OCI-LY3 (cell line): Measurements from ENCODE around the gene KDM5C.

Experiments
- H2AFZ ChIP-seq: fragments of 200-600, 300-600 bp; shearing (Covaris generic); 2 replicates; pipeline ENCODE4 v1.6.0; 2014; ENCODE audit warnings: antibody characterized with exemption, low read depth, low read length
- H3K27ac ChIP-seq: fragments of 200-600, 300-600 bp; sonication (generic); 2 replicates; pipeline ENCODE4 v1.5.1; 2014; ENCODE audit warnings: mild to moderate bottlenecking, low read length, moderate library complexity, mixed read lengths
- H3K27me3 ChIP-seq: fragments of 200-600, 300-600 bp; sonication (generic); 2 replicates; pipeline ENCODE4 v1.6.1; 2014; ENCODE audit warnings: low read depth, low read length, mixed read lengths
- H3K36me3 ChIP-seq: fragments of 200-600, 300-600 bp; sonication (generic); replicated peaks from 2 replicates; pipeline ENCODE3; 2014; ENCODE audit warnings: low read depth, low read length, mixed read lengths
- H3K4me1 ChIP-seq: fragments of 300-600, 200-600 bp; sonication (generic); 2 replicates; pipeline ENCODE4 v1.6.1; 2014; ENCODE audit warnings: low read length, mixed read lengths
- H3K4me2 ChIP-seq: fragments of 200-600, 300-600 bp; sonication (generic); 2 replicates; pipeline ENCODE4 v1.6.1; 2014; ENCODE audit warnings: low read length, mixed read lengths
- H3K4me3 ChIP-seq: fragments of 300-600, 200-600 bp; sonication (generic); 2 replicates; pipeline ENCODE4 v1.5.1; 2014; ENCODE audit warnings: antibody characterized with exemption, mild to moderate bottlenecking, low read length, moderate library complexity
- H3K79me2 ChIP-seq: fragments of 300-600, 200-600 bp; shearing (Covaris generic); 2 replicates; pipeline ENCODE4 v1.6.1; 2014; ENCODE audit warnings: mild to moderate bottlenecking, low read length, mixed read lengths
- H3K9ac ChIP-seq: fragments of 300-600, 200-600 bp; shearing (Covaris generic); 2 replicates; pipeline ENCODE4 v1.6.0; 2014; ENCODE audit warnings: mild to moderate bottlenecking, low read length, moderate library complexity
- H3K9me3 ChIP-seq: fragments of 200-600, 300-600 bp; shearing (Covaris generic); 2 replicates; pipeline ENCODE4 v1.6.1; 2014; ENCODE audit warnings: low read length, mixed read lengths; ENCODE audit not compliant: insufficient read depth
- H4K20me1 ChIP-seq: fragments of 200-600, 300-600 bp; sonication (generic); 2 replicates; pipeline ENCODE4 v1.6.1; 2016; ENCODE audit warnings: low read length, mixed read lengths; ENCODE audit not compliant: insufficient read depth
- EZH2phosphoT487 ChIP-seq: fragments of 200-600 bp; shearing (Covaris generic); IDR thresholded peaks from 2 replicates; pipeline ENCODE4 v1.6.1; 2018; ENCODE audit warnings: antibody characterized with exemption, mixed run types, low read depth
- TF ChIP-seq, protein P1 (sequence below): fragments of 200-600, 300-600 bp; sonication (generic); IDR thresholded peaks from 2 replicates; pipeline ENCODE4 v1.5.1; 2014; ENCODE audit warnings: antibody characterized with exemption, low read length, low read depth

The KDM5C gene

DNA sequence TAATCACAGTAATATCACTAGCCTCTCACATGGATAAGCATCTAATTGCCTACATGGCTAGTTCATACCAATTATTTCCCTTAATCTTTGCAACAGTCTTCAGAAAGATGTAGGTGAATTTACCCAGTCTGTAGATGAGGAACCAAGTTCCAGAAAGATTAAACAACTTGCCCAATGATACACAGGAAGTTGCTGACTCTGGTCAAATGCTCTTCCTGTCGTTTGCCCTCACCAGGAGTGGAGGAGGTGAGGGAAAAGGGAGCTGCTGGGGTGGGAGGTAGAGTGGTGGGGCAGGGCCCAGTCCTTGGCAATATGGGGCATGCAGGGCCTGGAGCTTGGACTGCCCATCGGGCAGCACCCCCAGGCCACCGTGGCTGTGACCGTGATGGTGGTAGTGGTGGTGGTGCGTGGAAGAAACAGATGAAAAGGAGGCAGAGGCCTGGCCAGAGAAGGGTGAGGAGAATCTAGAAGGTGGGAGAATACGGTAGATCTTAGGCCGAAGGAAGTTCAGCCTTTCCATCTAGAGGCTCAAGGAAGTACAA, 2.3 kb upstream of the KDM5C start:
- TF ChIP-seq, protein P1, sequence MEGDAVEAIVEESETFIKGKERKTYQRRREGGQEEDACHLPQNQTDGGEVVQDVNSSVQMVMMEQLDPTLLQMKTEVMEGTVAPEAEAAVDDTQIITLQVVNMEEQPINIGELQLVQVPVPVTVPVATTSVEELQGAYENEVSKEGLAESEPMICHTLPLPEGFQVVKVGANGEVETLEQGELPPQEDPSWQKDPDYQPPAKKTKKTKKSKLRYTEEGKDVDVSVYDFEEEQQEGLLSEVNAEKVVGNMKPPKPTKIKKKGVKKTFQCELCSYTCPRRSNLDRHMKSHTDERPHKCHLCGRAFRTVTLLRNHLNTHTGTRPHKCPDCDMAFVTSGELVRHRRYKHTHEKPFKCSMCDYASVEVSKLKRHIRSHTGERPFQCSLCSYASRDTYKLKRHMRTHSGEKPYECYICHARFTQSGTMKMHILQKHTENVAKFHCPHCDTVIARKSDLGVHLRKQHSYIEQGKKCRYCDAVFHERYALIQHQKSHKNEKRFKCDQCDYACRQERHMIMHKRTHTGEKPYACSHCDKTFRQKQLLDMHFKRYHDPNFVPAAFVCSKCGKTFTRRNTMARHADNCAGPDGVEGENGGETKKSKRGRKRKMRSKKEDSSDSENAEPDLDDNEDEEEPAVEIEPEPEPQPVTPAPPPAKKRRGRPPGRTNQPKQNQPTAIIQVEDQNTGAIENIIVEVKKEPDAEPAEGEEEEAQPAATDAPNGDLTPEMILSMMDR, result no peak
- TF ChIP-seq EZH2phosphoT487, result no peak

DNA sequence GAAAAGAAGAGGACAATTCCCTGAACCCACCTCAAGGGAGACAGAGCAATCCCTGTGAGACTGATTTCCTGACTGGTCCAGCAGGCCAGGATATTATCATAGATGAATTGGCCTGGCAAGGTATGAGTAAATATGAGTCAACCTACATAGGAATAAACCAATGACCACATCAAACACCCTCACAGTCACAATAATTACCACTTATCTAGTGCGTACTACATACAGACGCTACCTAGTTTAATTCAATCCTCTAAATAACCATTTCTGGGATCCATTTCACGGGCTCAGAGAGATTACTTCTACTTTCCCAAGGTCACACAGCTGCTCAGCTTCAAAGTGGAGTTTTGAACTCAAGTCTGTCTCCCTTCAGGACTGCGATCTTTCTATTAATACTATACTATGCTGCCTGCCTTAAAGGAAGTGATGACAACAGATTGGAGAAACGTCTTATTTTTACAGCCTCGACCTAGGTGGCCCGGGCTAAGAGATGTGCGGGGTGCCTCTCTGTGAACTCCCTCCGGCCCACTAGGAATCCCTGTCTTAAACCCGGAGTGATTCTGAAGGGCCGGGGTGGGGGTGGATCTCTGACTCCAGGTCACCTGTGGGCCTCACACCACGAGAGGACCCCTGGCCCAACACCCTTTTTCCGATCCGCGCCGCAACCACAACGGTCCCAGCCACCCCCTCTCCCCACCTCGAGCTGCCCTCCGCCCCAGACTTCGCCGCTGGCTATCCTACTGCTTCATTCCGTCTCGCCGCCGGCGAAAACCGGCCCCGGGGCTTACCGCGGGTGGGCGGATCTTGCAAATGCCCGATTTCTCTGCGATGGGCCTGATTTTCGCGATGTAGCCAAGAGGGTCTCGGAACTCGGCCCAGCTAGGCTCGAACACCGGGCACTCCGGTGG, 800 bp downstream of the KDM5C start:
- no peak for TF ChIP-seq EZH2phosphoT487
- Histone ChIP-seq H3K9me3 (no peaks in the 10 kb centered on the region), H3K27ac (peak overlapping the region; percentile 79), H3K4me2 (peak overlapping the region; percentile 87), H3K79me2 (peaks cover 59% of the 10 kb centered on the region), H3K9ac (peak overlapping the region; percentile 99), H3K27me3 (no peaks in the 10 kb centered on the region), H2AFZ (no peak overlapping the region), H3K36me3 (peaks cover 14% of the 10 kb centered on the region), H3K4me1 (peaks cover 23% of the 10 kb centered on the region), H3K4me3 (peak overlapping the region; percentile 100), H4K20me1 (peaks cover 39% of the 10 kb centered on the region)

More for the DNA sequence above, 2.3 kb upstream of the KDM5C start:
- H3K9ac ChIP-seq, result no peak overlapping the region
- H3K79me2 ChIP-seq, result peaks cover 29% of the 10 kb centered on the region
- no peak overlapping the region for H3K4me2 ChIP-seq
- H4K20me1 ChIP-seq, result peaks cover 20% of the 10 kb centered on the region
- H2AFZ ChIP-seq, result no peak overlapping the region
- no peak overlapping the region for H3K4me3 ChIP-seq
- H3K27ac ChIP-seq, result no peak overlapping the region
- peaks cover 5% of the 10 kb centered on the region for H3K36me3 ChIP-seq
- H3K27me3 ChIP-seq, result no peaks in the 10 kb centered on the region
- peaks cover 22% of the 10 kb centered on the region for H3K4me1 ChIP-seq
- H3K9me3 ChIP-seq, result no peaks in the 10 kb centered on the region

DNA sequence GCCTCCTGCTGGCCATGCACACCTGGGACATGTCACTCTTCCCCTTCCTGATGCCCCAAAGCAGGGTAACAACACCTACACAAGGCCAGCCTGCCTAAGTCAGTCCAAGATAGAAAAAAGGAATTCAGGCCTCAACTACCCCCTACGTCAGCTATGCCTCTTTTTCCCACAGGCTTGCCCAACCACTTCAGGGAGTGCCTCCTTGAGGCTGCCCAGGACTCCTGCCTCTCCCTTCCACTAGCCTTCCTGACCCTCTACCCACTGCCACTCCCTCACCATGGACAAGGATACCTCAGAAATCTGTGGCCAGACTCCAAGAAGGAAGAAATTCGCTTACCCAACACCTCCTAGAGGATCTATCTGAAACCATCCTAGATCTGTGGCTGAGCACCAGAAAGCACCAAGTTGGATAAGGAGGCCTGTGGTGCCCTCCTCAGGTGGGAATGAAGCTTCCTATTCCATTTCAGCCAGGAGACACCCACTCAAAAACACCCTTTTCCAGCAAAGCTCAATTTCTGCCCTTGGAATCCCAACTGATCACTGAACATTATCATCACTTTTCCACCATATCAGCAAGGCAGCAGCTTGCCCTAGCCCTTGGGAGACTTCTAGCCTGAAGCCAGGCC, 1.8 kb downstream of the KDM5C start:
- peaks cover 23% of the 10 kb centered on the region for H3K4me1 ChIP-seq
- H3K36me3 ChIP-seq, result peaks cover 16% of the 10 kb centered on the region
- H3K9me3 ChIP-seq, result no peaks in the 10 kb centered on the region
- TF ChIP-seq, protein P1, result no peak
- no peak for TF ChIP-seq EZH2phosphoT487
- peak overlapping the region; percentile 87 for H3K4me2 ChIP-seq
- H3K27ac ChIP-seq, result no peak overlapping the region
- peaks cover 39% of the 10 kb centered on the region for H4K20me1 ChIP-seq
- no peak overlapping the region for H2AFZ ChIP-seq
- peak overlapping the region; percentile 100 for H3K4me3 ChIP-seq
- H3K27me3 ChIP-seq, result no peaks in the 10 kb centered on the region
- peaks cover 60% of the 10 kb centered on the region for H3K79me2 ChIP-seq
- peak overlapping the region; percentile 99 for H3K9ac ChIP-seq

DNA sequence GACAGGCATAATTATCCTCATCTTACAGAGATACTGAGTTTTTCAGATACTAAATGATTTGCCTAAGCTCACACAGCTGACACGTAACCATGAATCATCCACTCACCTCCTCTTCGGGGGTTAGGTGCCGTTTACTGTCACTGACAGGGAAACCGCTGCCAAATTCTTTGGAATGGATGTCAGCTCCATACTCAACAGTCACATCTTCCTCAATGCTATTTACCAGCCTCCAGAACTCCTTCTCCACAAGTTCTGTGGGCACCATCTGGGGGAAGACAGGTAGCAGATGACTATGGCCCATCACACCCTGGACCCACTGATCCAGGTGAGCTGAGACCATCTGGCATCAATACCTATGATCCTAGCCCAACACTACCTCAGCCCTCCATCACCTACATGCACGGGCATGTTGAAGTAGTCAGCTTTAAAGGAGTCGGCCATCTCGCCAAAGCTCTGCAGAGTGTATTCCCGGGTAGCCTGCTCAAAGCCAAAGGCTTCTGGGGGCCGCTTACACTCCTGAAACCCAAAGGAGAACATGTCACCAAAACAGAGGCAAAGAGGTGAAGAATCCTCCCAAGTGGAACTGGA, 13.5 kb downstream of the KDM5C start:
- Histone ChIP-seq H3K36me3 (peaks cover 60% of the 10 kb centered on the region), H3K4me1 (no peaks in the 10 kb centered on the region), H4K20me1 (no peaks in the 10 kb centered on the region)

More for the DNA sequence above, 13.5 kb downstream of the KDM5C start:
- H3K27ac ChIP-seq, result no peak overlapping the region
- no peaks in the 10 kb centered on the region for H3K27me3 ChIP-seq
- H3K9ac ChIP-seq, result no peak overlapping the region
- H3K4me3 ChIP-seq, result no peak overlapping the region
- TF ChIP-seq, protein P1, result no peak
- TF ChIP-seq EZH2phosphoT487, result no peak
- no peak overlapping the region for H3K4me2 ChIP-seq
- H3K79me2 ChIP-seq, result no peaks in the 10 kb centered on the region
- H3K9me3 ChIP-seq, result no peaks in the 10 kb centered on the region
- H2AFZ ChIP-seq, result no peak overlapping the region
